Natural killer cell (primary cell): ENCODE measurements around the gene IL22RA2. TPM values are rescaled to one million over a fixed set of nuclear protein-coding genes. Genes with fewer than 3 reads are reported as not detected.
A peak's percentile ranks its signal among the peaks of the same experiment; 100 is the strongest.

Experiments
- ATAC-seq, 3 donors: fragments of 150-1000 bp in 2 of 3; fragments of 200-7000 bp in 1 of 3; cut with Tn5 transposase; 1 replicate in 1 of 3; 2 replicates in 2 of 3; pipeline ENCODE4 v1.10.0; 2021; ENCODE audit warnings: mild to moderate bottlenecking in 2 of 3, moderate library complexity in 2 of 3
- DNase-seq, 2 donors: peaks; one replicate each; pipeline versions ENCODE4 v3.0.0 to v3.0.0-alpha.2; 2013 to 2021; ENCODE audit warnings: mixed read lengths in 1 of 2
- H3K27ac ChIP-seq: one replicate; pipeline ENCODE4 v1.5.1; 2013; ENCODE audit warnings: mild to moderate bottlenecking, low read length
- H3K27me3 ChIP-seq: one replicate; pipeline ENCODE4 v1.6.1; 2013; ENCODE audit warnings: low read length; ENCODE audit not compliant: control insufficient read depth, insufficient read depth
- H3K36me3 ChIP-seq: one replicate; pipeline ENCODE4 v1.6.1; 2013; ENCODE audit warnings: low read length; ENCODE audit not compliant: control insufficient read depth, insufficient read depth
- H3K4me1 ChIP-seq: one replicate; pipeline ENCODE4 v1.6.1; 2013; ENCODE audit warnings: low read length; ENCODE audit not compliant: control insufficient read depth, insufficient read depth
- H3K4me3 ChIP-seq: one replicate; pipeline ENCODE4 v1.5.1; 2013; ENCODE audit warnings: low read length
- H3K9me3 ChIP-seq: one replicate; pipeline ENCODE4 v1.6.1; 2013; ENCODE audit warnings: low read length; ENCODE audit not compliant: control insufficient read depth, insufficient read depth
- H3K27ac Mint-ChIP-seq, 2 donors: one replicate each; pipeline ENCODE4 v1.8.0; 2022; ENCODE audit warnings: mild to moderate bottlenecking in 2 of 2, mixed read lengths in 2 of 2, moderate library complexity in 1 of 2
- H3K27me3 Mint-ChIP-seq, 2 donors: one replicate each; pipeline ENCODE4 v1.8.0; 2022; ENCODE audit warnings: low read depth in 2 of 2, mixed read lengths in 2 of 2
- H3K36me3 Mint-ChIP-seq: one replicate; pipeline ENCODE4 v1.8.0; 2022; ENCODE audit warnings: mixed read lengths
- H3K4me1 Mint-ChIP-seq, 2 donors: one replicate each; pipeline ENCODE4 v1.8.0; 2022; ENCODE audit warnings: mixed read lengths in 2 of 2
- H3K4me3 Mint-ChIP-seq: one replicate; pipeline ENCODE4 v1.8.0; 2022; ENCODE audit warnings: mild to moderate bottlenecking, moderate library complexity, mixed read lengths
- H3K9me3 Mint-ChIP-seq, 2 donors: one replicate each; pipeline ENCODE4 v1.8.0; 2022; ENCODE audit warnings: mixed read lengths in 2 of 2
- CTCF ChIP-seq: fragments of 200-600 bp; IDR thresholded peaks from one replicate; pipeline ENCODE4 v1.8.0; 2022; ENCODE audit warnings: antibody characterized with exemption
- WGBS: methylation state at CpG from one replicate; pipeline ENCODE4 v1.1.7; 2013; ENCODE audit warnings: missing lambda C conversion rate; ENCODE audit not compliant: insufficient coverage; 5-methylcytosine and 5-hydroxymethylcytosine counted together
- intact Hi-C: fragments of 100-400 bp; cut with micrococcal nuclease; formaldehyde crosslinking; loops from one replicate; pipeline ENCODE4 v1.14.2; 2022
- total RNA-seq, 4 donors: library from RNA; stranded (reverse); fragments of 120-200 nt in 1 of 4; gene quantifications; one replicate each; pipeline versions ENCODE4 v1.2.3 to v1.2.4, GENCODE V29; 2013 to 2022

The IL22RA2 gene
- total RNA-seq, 3 donors from 2014 or later (not counting 1 experiment from before 2014, with no cell fraction given), result not detected

GRCh38 chr6:137097057-137097456 is 76.4 kb downstream of the IL22RA2 start:
- Histone ChIP-seq H3K9me3 (no peaks in the 10 kb centered on the region), H3K4me1 (peaks cover 13% of the 10 kb centered on the region), H3K36me3 (no peaks in the 10 kb centered on the region), H3K4me3 (no peak overlapping the region), H3K27me3 (no peaks in the 10 kb centered on the region), H3K27ac (no peak overlapping the region)
- Mint-ChIP-seq H3K36me3 (no peaks in the 10 kb centered on the region), H3K4me1 (peaks cover 21 to 24% of the 10 kb centered on the region in 2 donors), H3K4me3 (no peak overlapping the region), H3K27me3 (no peaks in the 10 kb centered on the region), H3K9me3 (no peaks in the 10 kb centered on the region), H3K27ac (no peak overlapping the region)
- intact Hi-C loops, result loop anchor here (5.0 kb wide), 1 partner anchor 60 kb away; no protein-coding TSS in a partner anchor
- no peak for ATAC-seq
- no peak for DNase-seq
- no peak for TF ChIP-seq CTCF

- Histone ChIP-seq H3K27me3 (no peaks in the 10 kb centered on the region), H3K4me3 (no peak overlapping the region), H3K36me3 (no peaks in the 10 kb centered on the region), H3K4me1 (peaks cover 12% of the 10 kb centered on the region), H3K9me3 (no peaks in the 10 kb centered on the region), H3K27ac (no peak overlapping the region)
- peaks cover 20 to 24% of the 10 kb centered on the region in 2 donors for H3K4me1 Mint-ChIP-seq
- ATAC-seq (peak in 1 of 3 donors; percentile 32), DNase-seq (no peak)
- peak overlapping the region; percentile 38 for H3K4me3 Mint-ChIP-seq
- no peaks in the 10 kb centered on the region for H3K9me3 Mint-ChIP-seq
- H3K27ac Mint-ChIP-seq, result peak overlapping the region in 1 of 2 donors; percentile 25
- no peak for TF ChIP-seq CTCF
- H3K27me3 Mint-ChIP-seq, result no peaks in the 10 kb centered on the region
- intact Hi-C loops, result loop anchor here (5.0 kb wide), 1 partner anchor 62 kb away; no protein-coding TSS in a partner anchor
- H3K36me3 Mint-ChIP-seq, result no peaks in the 10 kb centered on the region
Observed at GRCh38 chr6:137095651-137096238, 77.7 kb downstream of the IL22RA2 start.

GRCh38 chr6:137095093-137095492 is 78.4 kb downstream of the IL22RA2 start:
- Mint-ChIP-seq H3K9me3 (no peaks in the 10 kb centered on the region), H3K27me3 (peaks cover 5% of the 10 kb centered on the region in 2 donors), H3K36me3 (no peaks in the 10 kb centered on the region), H3K4me3 (peak overlapping the region; percentile 68), H3K27ac (peak overlapping the region; percentile 36 to 45), H3K4me1 (peaks cover 20 to 24% of the 10 kb centered on the region in 2 donors)
- H3K36me3 ChIP-seq, result no peaks in the 10 kb centered on the region
- H3K4me3 ChIP-seq, result peak overlapping the region; percentile 4
- H3K27ac ChIP-seq, result peak overlapping the region; percentile 23
- 88% methylated on average over 10 of the region's 10 CpGs for WGBS
- DNase-seq (no peak), ATAC-seq (no peak)
- TF ChIP-seq CTCF, result no peak
- no peaks in the 10 kb centered on the region for H3K27me3 ChIP-seq
- intact Hi-C loops, result loop anchor here (5.0 kb wide), 1 partner anchor 62 kb away; no protein-coding TSS in a partner anchor
- peaks cover 12% of the 10 kb centered on the region for H3K4me1 ChIP-seq
- no peaks in the 10 kb centered on the region for H3K9me3 ChIP-seq
